ENCODE data around the gene CD6.

DNA sequence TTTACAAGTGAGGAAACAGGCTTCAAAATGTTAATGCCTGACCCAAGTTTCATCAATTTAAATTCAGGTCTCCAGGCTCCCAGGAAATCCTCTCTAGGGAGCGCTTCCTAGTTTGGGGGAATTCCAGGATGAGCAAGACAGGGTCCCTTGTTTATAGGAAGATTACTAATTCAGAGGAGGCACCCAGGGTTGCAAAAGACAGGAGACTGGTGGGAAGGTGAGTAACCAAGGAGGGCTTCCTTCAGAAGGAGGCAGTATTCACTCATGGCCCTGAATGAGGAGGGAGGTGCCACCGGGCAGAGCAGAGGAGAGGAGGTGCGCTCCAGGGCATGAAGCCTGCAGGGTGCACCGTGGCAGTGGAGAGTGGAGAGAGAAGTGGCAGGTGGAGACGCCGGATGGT is 45.6 kb upstream of the CD6 start:
- TF ChIP-seq, protein P1, sequence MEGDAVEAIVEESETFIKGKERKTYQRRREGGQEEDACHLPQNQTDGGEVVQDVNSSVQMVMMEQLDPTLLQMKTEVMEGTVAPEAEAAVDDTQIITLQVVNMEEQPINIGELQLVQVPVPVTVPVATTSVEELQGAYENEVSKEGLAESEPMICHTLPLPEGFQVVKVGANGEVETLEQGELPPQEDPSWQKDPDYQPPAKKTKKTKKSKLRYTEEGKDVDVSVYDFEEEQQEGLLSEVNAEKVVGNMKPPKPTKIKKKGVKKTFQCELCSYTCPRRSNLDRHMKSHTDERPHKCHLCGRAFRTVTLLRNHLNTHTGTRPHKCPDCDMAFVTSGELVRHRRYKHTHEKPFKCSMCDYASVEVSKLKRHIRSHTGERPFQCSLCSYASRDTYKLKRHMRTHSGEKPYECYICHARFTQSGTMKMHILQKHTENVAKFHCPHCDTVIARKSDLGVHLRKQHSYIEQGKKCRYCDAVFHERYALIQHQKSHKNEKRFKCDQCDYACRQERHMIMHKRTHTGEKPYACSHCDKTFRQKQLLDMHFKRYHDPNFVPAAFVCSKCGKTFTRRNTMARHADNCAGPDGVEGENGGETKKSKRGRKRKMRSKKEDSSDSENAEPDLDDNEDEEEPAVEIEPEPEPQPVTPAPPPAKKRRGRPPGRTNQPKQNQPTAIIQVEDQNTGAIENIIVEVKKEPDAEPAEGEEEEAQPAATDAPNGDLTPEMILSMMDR (IDR thresholded peaks at IDR 0.05; ENCODE audit: low read depth, low read length, poor library complexity, severe bottlenecking) = no peak
- no peak for TF ChIP-seq EZH2phosphoT487 (IDR thresholded peaks at IDR 0.05; ENCODE audit: borderline replicate concordance, low read length)
